ENCODE measurements around the gene OR5AU1. TPM values are rescaled to one million over a fixed set of nuclear protein-coding genes. Genes with fewer than 3 reads are reported as not detected.

The OR5AU1 gene
- total and polyA plus RNA-seq, 8 donors, result under 0.01 TPM; not detected in 7

- peaks cover 0 to under 1% (median 0%) of the 10 kb centered on the region in 4 donors for H3K9me3 ChIP-seq
- H3K4me1 ChIP-seq, result peaks cover 0 to 8% (median 0%) of the 10 kb centered on the region in 4 donors
- H3K4me3 ChIP-seq, result no peak overlapping the region
- WGBS, 5 donors, result 89 to 94% (median 89%) methylated on average over 4 of the region's 4 CpGs
- H3K36me3 ChIP-seq, result peaks cover 4 to 44% (median 28%) of the 10 kb centered on the region in 4 donors
- no peak overlapping the region for H3K27ac ChIP-seq
- TF ChIP-seq EP300 (IDR thresholded peaks at IDR 0.05) (no peak), CTCF (IDR thresholded peaks at IDR 0.05) (no peak), POLR2AphosphoS5 (IDR thresholded peaks at IDR 0.05) (no peak), POLR2A (IDR thresholded peaks at IDR 0.05) (no peak)
- DNase-seq, result no peak
- intact Hi-C loops (cut with DNase I; ENCODE audit: low total_unique reads), result no loop called here
- H3K27me3 ChIP-seq, result no peaks in the 10 kb centered on the region
Observed at GRCh38 chr14:21202463-21203358, 46.8 kb upstream of the OR5AU1 start.

- Histone ChIP-seq H3K9me3 (peaks cover 0 to 8% (median 0%) of the 10 kb centered on the region in 4 donors), H3K27ac (no peak overlapping the region), H3K4me1 (peaks cover 0 to 8% (median 0%) of the 10 kb centered on the region in 4 donors), H3K4me3 (no peak overlapping the region), H3K27me3 (no peaks in the 10 kb centered on the region), H3K36me3 (peaks cover 0 to 36% (median 20%) of the 10 kb centered on the region in 4 donors)
- TF ChIP-seq EP300 (IDR thresholded peaks at IDR 0.05), result no peak
- TF ChIP-seq POLR2A (IDR thresholded peaks at IDR 0.05), result no peak
- no peak for TF ChIP-seq POLR2AphosphoS5 (IDR thresholded peaks at IDR 0.05)
- TF ChIP-seq CTCF (IDR thresholded peaks at IDR 0.05), result no peak
- intact Hi-C loops (cut with DNase I; ENCODE audit: low total_unique reads), result no loop called here
- no peak for DNase-seq
- 74 to 81% (median 79%) methylated on average over 12 of the region's 12 CpGs for WGBS, 5 donors
Observed at GRCh38 chr14:21201732-21202462, 46.0 kb upstream of the OR5AU1 start.

- Histone ChIP-seq H3K36me3 (peaks cover 0 to 26% (median 11%) of the 10 kb centered on the region in 4 donors), H3K4me1 (peaks cover 0 to 8% (median 0%) of the 10 kb centered on the region in 4 donors), H3K27me3 (no peaks in the 10 kb centered on the region), H3K9me3 (peaks cover 0 to 8% (median 0%) of the 10 kb centered on the region in 4 donors), H3K4me3 (no peak overlapping the region), H3K27ac (no peak overlapping the region)
- TF ChIP-seq CTCF (IDR thresholded peaks at IDR 0.05) (no peak), EP300 (IDR thresholded peaks at IDR 0.05) (no peak), POLR2A (IDR thresholded peaks at IDR 0.05) (no peak), POLR2AphosphoS5 (IDR thresholded peaks at IDR 0.05) (no peak)
- intact Hi-C loops (cut with DNase I; ENCODE audit: low total_unique reads), result no loop called here
- no peak for DNase-seq
- 77 to 79% (median 78%) methylated on average over 5 of the region's 5 CpGs for WGBS, 5 donors
Observed at GRCh38 chr14:21200752-21201461, 45.0 kb upstream of the OR5AU1 start.

Measured in stomach (tissue), 9 donors.